GM19372 (cell line): Measurements from ENCODE around the gene HLF.

Experiments used
- ATAC-seq: cut with Tn5 transposase; IDR thresholded peaks from one replicate; pipeline ENCODE4 v1.9.1; 2021; ENCODE audit warnings: mild to moderate bottlenecking, low read depth, moderate library complexity; ENCODE audit not compliant: unreplicated experiment

Gene HLF

DNA sequence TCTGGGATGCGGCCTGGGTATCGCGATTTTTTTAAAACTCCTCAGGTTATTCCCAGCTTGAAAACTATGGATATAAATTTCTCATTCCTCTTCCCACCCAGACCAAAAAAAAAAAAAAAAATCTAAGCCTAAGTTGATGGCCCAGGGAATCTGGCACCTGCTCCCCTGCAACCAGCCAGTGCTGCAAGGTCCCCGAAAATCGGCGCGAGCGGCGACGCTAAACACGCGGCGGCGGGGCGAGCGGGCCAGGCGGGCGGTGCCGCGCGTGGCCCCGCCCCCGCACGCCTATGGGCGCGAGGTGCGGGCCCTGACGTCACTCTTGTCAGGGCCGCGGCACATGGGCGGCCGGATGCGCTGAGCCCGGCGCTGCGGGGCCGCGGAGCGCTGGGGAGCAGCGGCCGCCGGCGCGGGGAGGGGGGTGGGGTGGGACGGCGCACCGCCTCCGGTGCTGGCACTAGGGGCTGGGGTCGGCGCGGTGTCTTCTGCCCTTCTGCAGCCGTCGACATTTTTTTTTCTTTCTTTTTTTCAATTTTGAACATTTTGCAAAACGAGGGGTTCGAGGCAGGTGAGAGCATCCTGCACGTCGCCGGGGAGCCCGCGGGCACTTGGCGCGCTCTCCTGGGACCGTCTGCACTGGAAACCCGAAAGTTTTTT lies at the start of gene HLF:
HLF (plus strand) TSS at position 316 of the 654 bp plus-strand sequence. CDS start 525 bp downstream, outside the sequence.
- peak; percentile 60 for ATAC-seq

DNA sequence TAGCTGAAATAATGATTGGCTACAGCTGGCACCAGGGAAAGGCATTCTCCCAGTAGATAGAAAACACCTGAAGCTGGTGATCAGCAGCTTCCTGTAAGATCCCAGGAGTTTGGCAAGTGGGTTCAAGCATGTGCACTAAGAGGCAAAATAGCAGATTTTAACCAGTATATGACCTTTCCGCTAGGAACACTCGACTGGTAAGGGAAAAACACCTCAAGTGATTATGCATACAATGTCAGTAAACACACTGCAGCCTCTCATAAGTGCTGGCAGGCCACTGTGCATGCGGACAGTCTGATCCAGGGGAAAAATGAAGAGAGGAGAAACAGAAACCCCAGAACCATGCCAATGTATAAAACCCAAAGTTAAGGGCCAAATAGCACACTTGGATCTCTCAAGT lies 49.0 kb upstream of the HLF start:
- no peak for ATAC-seq

DNA sequence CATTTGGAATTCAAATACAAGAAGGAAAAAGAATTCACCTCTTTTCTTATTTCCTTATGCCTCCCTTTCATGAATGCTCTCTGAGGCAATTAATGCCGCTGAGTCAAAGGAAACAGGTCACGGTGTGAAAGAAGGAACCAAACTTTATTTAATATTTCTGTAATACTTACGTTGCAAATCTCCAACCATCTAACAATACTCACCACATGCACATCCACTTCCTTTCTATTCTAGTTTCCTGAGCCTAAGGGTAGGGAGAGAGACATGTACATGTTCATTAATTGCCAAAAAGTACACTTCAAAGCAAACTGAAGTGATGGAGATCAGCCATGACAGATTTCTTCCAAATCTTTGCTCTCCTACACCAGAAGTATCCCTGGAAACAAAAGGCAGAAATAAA lies 47.9 kb upstream of the HLF start:
- no peak for ATAC-seq

- no peak for ATAC-seq
Measured at GRCh38 chr17:55219459-55219858, 45.3 kb upstream of the HLF start.

GRCh38 chr17:55219934-55220333 lies 44.8 kb upstream of the HLF start:
- ATAC-seq, result no peak

GRCh38 chr17:55223524-55223923 lies 41.2 kb upstream of the HLF start:
- ATAC-seq, result no peak

GRCh38 chr17:55224746-55225145 lies 40.0 kb upstream of the HLF start:
- ATAC-seq, result no peak

GRCh38 chr17:55225237-55225636 lies 39.5 kb upstream of the HLF start:
- ATAC-seq, result no peak

- ATAC-seq, result no peak
Measured at GRCh38 chr17:55228683-55229192, 36.0 kb upstream of the HLF start.

- ATAC-seq, result no peak
Measured at GRCh38 chr17:55229276-55229675, 35.5 kb upstream of the HLF start.

- ATAC-seq, result no peak
Measured at GRCh38 chr17:55230716-55231115, 34.0 kb upstream of the HLF start.

DNA sequence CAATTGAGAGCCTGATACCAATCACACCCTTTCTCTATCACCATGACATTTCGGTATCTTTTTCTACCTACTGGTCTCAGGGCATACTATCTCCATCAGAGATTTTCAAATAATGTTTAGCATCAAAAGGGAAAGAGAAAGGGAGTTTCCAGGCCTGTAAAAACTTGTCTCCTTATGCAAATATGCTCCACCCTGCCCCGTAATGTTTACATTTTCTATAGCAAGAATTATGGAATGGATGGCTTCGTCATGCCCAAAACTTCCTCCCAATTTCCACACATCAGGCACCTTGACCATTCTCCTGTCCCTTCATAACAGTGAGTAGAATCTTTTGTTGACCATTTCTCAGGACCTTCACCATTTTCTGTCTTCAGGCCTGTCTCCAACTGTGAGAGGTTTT lies 30.9 kb upstream of the HLF start:
- ATAC-seq, result no peak

DNA sequence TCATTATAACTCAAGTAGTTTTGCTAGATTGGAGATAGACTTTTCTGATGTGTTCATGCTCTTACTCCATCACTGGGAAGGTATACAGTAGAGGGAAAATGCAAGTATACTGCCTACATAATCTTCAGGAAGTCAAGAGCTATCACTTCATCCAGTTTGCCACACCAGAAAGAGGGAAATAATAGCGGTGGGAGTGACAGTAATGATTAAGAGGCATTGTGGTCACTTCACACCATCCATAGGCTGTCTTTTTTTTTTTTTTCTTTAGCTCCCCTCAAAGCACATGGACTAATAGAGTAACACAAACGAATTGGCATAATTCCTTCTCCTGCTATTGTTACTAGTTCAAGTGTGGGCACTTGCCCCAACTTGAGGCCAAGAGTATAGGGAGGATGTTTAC lies 28.4 kb upstream of the HLF start:
- ATAC-seq, result no peak

- ATAC-seq, result no peak
Measured at GRCh38 chr17:55237268-55237667, 27.5 kb upstream of the HLF start.

- no peak for ATAC-seq
Measured at GRCh38 chr17:55237841-55238178, 26.9 kb upstream of the HLF start.

DNA sequence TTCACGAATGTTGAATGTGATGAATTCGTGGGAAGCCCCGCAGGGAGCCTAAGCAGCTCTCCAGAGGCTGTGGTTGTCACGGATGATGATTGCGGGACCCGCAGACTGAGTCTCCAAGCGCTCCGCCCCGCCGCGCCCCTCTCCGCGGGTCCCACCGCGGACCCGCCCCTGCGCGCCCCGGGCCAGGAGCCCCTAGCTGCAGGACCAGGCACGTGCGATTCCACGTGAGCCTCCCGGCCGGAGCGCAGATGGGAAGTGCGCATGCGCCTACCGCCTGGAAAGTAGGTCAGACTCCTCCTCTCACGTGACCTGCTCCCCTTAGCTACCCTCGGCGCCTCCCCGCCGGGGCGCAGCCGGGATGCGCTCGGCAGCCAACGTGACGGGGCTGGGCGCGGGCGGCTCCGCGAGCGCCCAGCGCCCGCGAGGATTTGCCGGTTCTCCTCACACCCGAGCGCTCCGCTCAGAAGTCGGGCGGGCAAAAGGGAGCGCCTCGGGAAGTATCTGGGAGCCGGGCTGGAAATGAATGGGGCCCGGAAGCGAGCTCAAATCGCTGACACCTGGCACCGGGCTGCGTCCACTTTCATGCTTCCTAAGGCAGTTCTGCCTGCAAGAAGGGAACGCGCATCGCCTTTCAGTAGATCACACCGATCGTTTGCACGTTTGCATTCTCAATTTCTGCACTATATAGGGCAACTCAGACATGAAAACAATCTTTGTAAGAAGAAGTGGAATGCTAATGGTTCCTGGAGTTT lies 26.4 kb upstream of the HLF start:
- peak; percentile 90 for ATAC-seq

DNA sequence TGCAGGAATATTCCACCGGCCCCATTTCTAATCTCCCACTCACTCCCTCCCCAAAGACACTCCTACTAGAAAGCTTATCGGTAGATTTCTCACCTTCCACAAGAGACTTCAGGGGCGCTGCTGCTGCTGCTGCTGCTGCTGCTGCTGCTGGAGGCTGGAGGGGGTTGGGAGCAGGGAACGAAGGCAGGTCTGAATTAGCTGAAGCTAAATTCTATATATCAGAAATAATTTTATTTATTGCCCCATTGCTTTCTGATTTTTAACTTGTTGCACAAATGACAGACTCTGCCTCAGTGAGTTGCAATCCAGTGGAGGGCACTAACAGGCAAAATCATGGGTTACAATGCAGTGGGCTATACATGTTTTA lies 25.8 kb upstream of the HLF start:
- peak; percentile 28 for ATAC-seq

GRCh38 chr17:55241097-55241496 lies 23.7 kb upstream of the HLF start:
- no peak for ATAC-seq

GRCh38 chr17:55242476-55242875 lies 22.3 kb upstream of the HLF start:
- no peak for ATAC-seq

GRCh38 chr17:55245986-55246385 lies 18.8 kb upstream of the HLF start:
- ATAC-seq, result no peak

GRCh38 chr17:55246583-55246982 lies 18.2 kb upstream of the HLF start:
- no peak for ATAC-seq

- ATAC-seq, result no peak
Measured at GRCh38 chr17:55248077-55248476, 16.7 kb upstream of the HLF start.
